Putamen (tissue), 1 donor: ENCODE results near the gene IFT122.
A peak's percentile ranks its signal among the peaks of the same experiment; 100 is the strongest.

Source experiments
- DNase-seq: peaks from one replicate; pipeline ENCODE4 v3.0.0-alpha.2; 2016; ENCODE audit warnings: low spot score

Gene IFT122

GRCh38 chr3:129557548-129557894 is 117.5 kb downstream of the IFT122 start:
- no peak for DNase-seq

GRCh38 chr3:129558081-129558771 is 118.2 kb downstream of the IFT122 start:
- DNase-seq: no peak

DNA sequence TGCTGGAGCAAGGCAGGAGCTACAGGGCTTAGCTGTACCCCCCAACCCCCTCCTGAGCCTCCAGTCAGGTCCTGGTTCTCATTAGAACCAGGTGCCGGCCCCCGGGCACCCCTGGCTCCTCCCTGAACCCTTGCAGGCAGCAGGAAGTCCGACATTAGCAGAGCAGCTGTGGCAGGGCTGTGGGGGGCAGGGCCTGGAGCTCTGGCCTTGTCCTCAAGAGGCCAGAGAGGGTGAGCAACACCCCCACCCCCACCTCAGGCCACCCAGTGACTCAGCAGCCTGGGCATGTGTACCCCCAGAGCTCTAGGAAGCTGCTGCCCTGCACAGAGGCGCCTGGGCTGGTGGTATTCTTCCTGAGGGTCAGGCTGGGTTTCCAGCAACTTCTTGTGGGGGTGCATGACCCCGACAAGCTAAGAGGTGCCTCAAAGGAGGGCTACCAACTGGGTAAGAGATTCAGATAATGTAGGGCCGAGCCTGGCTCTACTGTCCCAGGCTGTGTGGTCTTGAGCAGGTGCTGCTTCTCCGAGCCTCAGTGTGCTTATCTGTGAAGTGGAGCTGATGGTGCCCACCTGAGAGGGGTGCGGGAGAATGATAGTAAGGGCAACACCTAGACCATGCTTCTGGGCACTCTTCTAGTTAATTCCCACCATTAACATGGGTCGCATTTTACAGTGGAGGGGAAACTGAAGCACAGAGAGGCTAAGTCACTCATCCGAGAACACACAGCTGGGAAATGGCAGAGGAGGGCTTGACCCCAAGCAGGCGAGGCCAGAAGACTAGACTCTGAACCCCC is 118.9 kb downstream of the IFT122 start:
- no peak for DNase-seq

DNA sequence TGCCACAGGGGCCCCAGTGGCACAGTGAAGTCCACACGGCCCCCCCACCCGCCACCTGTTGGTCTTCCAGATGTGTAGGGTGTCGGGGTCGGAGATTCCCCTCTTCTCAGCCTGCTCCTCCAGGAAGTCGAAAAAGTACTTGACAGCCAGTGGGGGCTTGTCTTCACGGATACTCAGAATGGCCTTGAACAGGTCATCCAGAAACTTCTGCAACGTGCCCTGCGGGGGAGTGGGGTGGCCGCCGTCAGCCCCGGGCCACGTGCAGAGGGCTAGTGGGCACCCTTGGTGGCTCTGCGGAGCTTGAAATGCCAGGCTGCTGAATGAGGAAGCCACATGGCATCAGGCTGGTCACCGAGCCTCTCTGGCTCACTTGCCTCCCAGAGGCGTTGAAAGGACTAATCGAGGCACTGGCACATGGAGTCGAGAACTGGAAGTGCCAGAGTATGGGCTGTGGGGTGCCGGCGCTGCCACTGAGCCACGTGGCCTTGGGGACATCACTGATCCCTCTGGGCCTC is 119.6 kb downstream of the IFT122 start:
- DNase-seq: no peak

DNA sequence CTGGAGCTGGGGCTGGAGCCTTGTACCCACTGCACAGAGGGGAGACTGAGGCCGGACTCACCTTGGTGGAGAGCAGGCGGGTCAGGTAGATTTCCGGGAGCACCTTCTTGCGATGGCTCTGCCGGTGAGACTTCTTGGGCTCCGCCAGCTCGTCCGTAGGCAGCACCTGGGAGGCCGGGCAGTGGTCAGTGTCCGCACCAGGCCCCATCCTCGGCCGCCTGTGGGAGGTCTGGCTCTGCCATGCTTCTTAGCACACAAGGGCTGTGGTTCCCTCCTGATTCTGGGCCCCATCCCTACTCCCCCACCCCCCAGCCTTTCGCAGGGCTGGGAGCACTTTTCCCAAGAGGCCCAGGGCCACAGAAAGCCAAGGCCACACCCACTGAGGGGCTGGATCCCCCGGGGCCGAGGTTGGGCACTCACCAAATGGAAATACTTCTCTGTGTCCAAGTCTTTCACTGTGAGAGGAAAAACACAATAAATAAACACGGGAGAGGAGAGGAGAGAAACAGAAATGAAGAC is 120.3 kb downstream of the IFT122 start:
- DNase-seq: no peak

DNA sequence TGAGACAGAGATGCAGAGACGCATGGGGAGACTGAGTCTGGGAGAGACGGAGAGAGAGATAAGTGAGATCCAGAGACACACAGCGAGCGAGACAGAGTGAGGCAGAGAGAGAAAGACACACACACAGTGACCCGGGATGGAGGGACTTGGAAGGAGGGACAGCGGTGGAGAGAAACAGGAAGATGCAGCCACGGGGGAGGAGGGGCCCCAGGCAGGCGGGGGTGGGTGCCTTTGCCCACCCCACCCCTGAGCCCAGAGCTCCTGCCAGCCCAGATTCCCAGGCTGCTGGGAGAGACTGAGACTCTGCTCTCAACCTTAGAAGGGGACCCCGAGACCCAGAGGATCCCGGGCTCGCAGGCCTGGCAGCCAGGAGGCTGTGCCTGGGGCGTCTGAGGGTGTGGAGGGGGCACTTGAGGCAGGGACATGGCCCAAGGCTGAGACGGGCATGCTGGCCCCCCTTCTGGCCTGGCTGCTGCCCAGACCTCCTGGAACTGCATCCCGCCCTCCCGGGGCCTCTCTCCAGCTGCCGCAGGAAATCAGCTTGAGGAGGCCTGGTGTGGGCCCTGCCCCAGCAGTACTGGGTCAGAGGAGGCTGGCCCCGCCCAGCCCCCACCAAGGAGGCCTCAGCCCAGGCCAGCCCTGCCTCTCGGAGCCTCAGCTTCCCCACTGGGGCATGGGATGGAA is 121.0 kb downstream of the IFT122 start:
- DNase-seq: peak; percentile 39

- DNase-seq: no peak
Observed at GRCh38 chr3:129561619-129562248, 121.7 kb downstream of the IFT122 start.

DNA sequence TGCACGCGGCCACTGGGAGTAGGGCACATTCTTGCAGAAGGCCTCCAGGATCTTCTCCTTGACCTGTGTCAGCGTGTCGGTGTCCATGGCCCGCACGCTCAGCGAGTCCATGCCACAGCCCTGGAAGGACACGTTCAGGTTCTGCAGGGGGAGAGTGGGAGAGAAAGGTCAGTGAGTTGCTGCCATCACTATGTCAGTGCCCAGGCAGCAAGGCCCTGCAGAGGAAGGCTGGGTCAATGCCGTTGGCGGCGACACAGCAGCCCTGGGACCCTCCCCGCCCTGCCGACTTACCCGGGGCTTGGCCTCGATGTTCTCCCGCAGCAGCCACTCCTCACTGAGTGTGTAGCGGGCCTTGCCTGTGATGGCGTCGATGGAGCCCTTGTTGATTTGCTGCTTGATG is 122.8 kb downstream of the IFT122 start:
- no peak for DNase-seq

DNA sequence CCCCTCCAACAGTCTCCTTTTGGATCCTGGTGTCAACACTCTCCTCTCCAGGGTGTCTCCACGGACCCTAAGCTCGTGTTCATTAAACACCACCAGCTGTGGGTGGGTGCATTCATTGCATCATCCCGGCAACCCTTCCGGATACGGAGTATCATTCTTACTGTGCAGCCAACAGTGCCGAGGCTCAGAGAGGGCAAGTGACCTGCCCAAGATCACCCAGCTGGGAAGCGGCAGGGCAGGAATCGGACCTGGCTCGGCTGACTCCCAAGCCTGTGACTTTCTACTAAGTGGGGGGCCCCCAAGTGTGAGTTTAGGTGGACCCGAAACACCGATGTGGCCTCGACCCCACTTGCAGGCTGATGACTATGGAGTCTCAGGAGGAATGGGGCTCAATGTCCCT is 123.3 kb downstream of the IFT122 start:
- DNase-seq: no peak

DNA sequence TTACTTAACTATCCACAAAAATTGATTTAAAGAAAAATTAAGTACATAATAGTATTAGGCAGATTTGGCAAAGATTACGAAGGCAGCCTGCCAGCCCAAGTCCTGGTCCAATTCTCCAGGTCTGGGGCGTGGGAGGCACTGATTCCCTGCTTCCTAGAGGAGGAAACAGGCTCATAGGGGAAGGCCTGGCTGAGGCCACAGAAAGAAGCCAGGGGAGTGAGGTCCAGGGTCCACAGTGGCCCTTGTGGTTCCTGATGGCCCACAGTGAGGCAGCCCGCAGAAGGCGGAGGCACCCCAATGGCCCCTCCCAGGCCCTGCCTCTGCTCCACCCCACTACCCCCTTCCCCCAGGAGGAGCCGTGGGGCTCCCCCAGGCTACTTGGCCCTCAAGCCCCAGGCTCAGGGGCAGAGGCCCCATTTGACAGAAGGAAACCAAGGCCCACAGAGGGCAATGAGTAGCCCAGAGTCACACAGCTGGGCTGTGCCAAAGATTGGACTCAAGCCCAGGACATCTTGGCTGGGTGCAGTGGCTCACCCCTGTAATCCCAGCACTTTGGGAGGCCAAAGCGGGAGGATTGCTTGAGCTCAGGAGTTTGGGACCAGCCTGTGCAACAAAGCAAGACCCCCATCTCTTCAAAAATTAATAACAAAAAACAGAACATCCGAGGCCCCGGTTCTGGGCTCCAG is 124.0 kb downstream of the IFT122 start:
- DNase-seq: no peak

- DNase-seq: no peak
Observed at GRCh38 chr3:129564981-129565644, 125.1 kb downstream of the IFT122 start.

DNA sequence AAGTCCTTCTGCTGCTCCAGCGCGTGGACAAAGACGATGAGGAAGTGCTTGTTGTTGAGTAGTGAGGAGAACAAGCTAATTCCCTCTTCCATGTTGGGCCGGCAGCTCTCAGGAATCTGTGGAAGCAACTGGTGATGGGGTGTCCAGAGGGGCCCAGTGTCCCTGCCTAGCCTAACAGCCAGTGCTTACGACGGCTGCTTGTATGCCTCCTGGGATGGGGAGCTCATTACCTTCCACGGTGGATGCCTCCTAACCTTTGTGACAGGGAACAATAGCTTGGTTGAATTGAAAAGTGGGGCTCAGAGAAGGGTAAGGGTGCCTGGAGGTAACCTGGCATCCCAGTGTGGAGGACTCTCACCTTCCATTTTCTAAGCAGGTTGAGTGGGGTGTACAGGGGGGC is 125.9 kb downstream of the IFT122 start:
- no peak for DNase-seq

DNA sequence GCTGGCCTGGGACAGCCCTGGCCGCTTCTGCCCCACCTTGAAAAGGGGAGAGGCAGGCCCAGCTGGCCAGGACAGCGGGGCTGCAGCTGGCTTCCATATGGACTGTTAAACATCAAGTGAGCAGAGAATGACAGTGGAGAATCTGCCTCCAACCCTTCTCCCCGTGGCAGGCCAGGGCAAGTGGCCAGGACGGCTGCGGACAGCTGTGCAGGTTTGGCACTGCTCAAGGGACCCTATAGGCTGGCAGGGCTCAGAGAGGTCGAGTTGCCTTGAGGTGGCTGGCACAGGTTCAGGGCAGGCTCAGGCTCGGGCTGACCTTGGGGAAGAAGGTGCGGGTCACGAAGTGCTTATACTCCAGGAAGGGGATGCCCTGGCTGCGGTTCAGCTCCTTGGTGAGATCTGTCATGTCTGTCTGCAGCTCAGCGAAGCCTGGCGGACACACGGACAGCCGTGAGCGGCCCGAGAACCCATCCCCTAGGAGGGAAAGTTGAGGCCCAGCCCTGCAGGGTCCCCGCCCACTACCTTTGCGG is 127.2 kb downstream of the IFT122 start:
- no peak for DNase-seq

DNA sequence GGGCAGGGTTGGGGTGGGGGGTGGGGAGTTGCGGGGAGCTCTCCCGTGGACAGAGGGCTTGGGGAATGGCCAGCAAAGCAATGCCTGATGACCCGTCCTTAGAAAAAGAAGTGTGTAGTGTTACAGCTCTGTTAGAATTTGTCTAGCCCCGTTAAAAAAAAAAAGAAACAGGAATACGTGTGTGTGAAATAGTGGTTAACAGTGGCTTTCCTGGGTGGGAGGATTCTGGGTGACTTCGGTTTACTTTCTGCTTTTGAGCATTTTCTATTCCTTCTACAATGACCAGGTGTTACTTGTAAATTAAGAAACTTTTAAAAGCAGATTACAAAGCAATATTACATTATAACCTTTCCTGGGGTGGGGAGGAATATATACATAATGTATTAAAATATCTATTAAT is 127.9 kb downstream of the IFT122 start:
- no peak for DNase-seq

DNA sequence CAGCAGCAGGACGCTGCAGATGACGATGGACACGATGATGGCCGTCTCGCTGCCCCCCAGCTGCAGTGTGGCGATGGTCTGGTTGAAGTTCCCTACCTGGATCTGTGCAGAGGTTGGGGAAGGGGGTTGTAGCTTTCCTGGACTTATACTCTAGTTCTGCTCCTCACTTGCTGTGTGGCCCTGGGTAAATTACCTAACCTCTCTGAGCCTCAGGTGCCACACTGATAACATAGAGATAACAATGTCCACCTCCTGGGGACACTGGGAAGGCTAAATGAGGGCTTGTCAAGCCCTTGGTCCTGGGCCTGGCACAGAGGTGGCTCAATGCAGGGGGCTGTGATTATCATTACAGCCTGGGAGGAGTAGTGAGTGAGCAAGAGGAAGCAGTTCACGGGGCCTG is 129.8 kb downstream of the IFT122 start:
- DNase-seq: no peak
